ENCODE data around the gene MARCHF2.

MARCHF2 gene

DNA sequence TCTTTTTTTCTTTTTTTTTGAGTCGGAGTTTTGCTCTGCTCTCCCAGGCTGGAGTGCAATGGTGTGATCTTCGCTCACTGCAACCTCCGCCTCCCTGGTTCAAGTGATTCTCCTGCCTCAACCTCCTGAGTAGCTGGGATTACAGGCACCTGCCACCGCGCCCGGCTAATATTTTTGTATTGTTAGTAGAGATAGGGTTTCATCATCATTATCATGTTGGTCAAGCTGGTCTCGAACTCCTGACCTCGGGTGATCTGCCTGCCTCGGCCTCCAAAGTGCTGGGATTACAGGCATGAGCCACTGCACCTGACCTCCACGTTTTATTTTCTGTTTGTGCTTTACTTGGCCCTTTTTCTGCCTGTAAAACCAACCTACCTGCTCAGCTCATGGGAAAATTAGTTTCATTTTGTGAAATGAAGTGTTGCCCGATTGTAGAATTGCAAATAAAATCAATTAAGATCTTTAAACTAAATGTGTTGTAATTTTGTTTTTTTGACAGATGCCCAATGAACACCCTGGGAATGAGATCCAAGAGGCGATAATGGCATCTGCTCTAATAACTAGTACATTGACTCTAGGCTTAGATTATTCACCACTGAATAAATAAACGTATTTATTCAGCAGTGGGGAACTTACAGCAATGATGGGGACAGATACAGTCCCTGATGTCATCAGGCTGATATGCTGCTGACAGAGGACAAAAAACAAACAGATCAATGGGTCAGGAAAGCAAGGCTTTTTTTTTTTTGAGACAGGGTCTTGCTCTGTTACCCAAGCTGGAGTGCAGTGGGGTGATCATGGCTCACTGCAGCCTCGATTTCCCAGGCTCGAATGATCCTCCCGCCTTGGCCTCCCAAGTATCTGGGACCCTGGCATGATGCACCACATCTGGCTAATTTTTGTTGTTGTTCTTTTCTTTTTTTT is 25.2 kb upstream of the MARCHF2 start:
- DNase-seq (ENCODE audit: low spot score): no peak

DNA sequence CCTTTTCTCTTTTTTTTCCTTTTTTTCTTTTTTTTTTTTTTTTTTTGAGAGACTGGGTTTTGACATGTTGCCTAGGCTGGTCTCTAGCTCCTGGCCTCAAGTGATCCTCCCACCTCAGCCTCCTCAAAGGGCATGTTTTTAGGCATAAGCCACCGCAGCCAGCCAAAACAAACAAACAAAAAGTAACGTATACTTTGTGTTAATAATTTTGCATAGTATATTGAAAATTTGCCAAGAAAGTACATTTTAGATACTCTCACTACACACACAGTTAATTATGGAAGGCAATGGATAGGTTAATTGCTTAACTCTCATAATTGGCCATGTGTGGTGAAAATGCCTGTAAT is 24.5 kb upstream of the MARCHF2 start:
- DNase-seq (ENCODE audit: low spot score): no peak

DNA sequence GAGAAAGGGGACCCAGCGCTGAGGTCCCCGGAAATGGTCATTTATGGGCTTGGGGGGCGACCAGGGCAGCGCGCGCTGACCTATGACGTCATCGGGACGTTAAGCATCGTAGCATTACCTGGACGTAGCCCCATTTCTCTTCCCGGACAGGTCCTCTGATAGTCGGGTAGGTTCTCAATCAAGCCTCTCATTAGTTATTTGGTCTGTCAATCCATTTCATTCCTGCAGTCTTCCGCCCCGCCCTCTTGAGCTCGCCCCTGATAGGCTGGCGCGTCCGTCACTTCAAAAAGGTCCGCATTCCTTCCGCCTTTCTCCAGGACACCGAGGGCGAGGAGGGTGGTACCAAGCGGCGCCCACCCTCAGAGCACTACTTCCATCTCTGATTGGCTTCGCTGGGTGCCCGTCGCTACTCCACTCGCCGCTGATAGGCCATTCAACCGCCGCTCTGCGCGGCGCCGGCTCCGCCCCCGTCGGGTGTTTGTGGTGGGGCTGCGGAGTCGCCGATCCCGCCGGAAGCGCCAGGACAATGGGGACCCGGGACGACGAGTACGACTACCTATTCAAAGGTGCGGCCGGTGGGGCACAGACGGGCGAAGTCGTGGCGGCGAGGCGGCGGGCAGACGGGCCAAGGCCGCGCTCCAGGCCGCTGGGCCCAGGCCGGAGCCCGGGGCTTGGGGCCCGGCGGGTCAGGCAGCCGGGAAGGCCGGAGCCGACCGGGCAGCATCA is 23.1 kb upstream of the MARCHF2 start, which contains the start of gene RAB11B:
TSS of gene RAB11B (plus strand) at position 470 of the 726 bp plus-strand sequence. CDS start at position 527, 57 bp downstream.
- peak; percentile 100 for DNase-seq (ENCODE audit: low spot score)

DNA sequence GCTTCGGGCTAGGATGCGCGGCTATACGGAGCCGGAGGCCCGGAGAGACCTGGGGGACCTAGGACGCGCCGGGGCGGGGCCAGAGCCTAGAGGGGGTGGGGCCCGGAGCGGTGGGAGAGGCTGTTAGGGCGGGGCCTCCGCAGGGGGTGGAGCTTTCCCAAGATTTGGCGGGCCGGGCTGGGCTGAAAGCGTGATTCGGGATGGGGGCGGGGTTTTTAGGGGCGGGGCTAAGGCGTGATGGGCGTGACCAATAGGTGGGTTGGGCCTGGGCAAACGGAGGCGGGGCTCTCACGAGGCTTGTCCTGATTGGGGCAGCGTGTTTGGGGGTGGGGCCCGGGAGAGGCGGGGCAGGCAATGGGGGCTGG is 22.5 kb upstream of the MARCHF2 start:
- DNase-seq (ENCODE audit: low spot score): peak; percentile 96

DNA sequence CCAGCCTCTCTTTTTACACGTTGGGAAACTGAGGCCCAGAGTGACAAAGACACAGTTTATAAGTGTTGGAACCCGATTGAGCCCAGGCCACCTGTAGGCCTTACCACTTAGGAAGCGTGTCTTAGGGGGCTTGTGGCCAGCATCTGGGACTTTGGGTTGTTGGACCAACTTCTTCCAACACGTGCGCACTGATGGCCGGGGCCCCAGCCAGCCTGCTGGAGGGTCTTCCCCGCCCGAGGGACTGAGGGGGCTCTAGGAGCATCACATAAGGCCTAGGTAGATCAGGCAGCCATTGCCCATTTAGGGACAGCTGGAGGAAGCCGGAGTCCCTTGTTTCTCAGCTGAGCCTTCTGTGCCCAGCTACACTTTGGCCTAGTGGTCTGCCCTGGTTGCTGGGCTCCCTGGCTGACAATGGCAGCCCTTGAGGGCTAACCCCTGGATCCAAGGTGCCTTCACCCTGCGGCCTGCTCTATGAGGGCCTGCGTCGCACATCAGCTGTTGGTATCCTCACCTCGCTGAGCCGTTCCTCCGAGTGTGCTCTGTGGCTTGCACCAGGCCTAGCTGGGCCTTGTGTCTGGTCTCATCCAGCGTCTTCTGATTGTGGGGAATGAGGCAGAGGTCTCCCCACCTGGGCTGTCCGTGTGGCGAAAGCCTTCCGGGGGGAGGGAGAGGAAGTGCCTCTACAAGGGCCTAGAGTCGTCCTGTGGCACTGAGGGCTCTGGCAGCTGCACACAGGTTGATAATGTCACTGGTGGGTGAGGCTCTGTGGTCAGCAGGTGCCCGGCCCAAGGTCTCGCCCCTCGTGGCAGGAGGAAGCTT is 21.7 kb upstream of the MARCHF2 start:
- DNase-seq (ENCODE audit: low spot score): no peak

DNA sequence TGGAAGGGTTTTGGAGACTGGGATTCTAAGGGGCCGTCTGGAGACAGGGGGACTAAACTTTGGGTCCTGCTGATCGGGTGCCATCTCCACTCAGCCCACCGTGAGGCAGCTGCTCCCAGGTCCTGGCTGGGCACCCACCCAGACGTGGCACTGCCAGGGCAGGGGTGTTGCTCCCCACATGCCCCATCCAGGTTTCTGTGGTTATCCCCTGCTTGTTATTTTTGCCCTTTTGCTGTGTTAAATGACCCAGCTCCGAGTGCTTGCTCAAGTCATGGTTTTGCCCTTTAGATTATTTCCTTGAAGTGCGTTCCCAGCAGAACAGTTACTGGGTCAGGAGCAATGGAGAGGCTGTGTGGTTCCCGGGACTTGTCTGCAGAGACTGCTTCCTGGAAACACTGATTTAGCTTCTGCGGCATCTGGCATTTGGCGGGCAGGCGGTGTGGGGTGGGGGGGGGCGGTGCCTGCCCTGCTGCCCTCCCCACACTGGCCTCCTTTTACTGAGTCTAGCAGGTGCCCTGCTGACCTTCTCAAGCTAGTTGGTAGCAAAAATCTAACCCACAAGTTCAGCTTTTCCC is 21.0 kb upstream of the MARCHF2 start:
- no peak for DNase-seq (ENCODE audit: low spot score)

DNA sequence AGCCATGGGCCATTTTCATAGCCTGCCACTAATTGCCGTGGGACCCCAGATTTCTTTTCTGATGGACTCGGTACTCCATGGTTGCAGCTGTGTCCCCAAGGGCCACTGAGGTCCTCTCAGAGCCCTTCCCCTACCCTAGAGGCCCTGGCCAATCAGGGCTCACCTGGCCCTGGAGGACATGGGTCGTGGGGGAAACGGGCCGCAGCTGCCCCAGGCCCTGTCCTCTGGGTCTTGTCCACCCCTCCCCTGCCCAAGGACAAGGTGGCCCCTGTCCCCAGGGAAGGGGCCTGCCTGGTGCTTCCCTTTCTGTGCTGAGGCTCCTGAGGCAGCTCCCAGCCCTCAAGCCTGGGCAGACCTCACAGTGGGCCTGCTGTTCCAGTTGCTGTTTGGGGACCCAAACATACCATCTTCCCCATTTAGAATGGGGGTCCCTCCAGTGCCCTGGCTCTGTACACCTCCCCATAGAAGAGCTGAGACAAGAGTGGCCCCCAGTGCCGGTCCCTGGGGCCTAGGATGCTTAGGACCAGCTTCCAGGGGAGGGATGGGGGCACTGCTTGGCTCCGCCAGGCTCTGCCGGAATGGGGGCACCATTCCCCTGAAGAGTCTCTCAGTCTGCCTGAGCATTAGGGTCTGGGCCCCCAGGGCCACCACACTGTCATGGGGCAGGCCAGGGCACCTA is 19.8 kb upstream of the MARCHF2 start:
- no peak for DNase-seq (ENCODE audit: low spot score)

DNA sequence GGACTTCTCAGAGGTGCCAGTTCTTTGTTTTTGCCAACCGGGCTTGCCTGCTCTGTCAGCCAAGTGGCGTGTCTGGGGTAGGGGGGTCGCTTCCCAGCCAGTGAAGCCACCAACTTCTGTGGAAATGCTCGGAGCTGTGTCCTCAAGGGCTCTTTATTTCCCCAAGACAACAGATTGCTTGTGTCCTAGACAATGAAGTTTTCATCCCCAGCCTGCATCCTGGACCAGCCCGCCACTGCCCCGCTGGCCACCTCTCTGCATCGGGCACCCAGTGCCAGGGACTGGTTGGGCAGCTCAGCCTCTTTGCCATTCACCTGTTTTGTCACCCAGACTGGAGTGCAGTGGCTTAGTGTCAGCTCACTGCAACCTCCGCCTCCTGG is 19.2 kb upstream of the MARCHF2 start:
- no peak for DNase-seq (ENCODE audit: low spot score)

DNA sequence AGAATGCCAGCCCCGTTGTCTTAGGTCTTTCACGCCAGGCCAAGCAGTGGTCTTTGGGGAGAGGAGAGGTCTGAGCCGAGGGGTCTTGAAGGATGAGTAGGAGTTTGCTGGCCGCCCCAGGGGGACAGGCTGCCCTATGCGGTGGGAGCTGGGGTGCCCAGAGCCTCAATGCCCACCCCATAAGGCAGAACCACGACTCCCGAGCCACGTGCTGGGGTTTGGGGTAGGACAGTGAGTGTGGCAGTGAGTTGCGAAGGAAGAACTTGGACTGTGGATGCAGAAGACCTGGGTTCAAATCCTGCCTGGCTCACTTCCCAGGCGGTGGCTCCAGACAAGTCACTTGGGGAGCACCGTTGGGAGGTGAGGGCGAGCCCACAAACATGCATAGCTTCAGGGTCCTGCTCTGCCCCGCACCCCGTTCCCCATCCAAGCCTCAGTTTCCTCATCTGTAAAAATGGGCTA is 17.5 kb upstream of the MARCHF2 start:
- no peak for DNase-seq (ENCODE audit: low spot score)

DNA sequence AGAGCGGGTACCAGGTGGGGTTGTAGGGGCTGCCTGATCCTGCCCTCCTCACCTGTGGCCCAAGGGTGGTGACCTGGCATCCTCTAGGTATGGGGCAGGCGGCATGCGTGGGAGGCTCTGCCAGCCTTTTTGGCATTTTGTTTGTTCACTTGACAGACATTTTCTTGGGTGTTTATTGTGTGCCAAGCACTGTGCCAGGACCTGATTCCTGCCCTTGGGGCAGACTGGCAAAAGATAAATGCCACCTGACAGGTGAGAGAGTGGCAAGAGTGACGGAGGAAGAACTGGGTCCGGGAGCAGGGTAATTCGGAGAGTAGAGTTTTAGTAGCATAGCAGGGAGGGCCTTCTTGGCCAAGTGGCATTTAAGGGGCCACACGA is 16.9 kb upstream of the MARCHF2 start:
- no peak for DNase-seq (ENCODE audit: low spot score)

DNA sequence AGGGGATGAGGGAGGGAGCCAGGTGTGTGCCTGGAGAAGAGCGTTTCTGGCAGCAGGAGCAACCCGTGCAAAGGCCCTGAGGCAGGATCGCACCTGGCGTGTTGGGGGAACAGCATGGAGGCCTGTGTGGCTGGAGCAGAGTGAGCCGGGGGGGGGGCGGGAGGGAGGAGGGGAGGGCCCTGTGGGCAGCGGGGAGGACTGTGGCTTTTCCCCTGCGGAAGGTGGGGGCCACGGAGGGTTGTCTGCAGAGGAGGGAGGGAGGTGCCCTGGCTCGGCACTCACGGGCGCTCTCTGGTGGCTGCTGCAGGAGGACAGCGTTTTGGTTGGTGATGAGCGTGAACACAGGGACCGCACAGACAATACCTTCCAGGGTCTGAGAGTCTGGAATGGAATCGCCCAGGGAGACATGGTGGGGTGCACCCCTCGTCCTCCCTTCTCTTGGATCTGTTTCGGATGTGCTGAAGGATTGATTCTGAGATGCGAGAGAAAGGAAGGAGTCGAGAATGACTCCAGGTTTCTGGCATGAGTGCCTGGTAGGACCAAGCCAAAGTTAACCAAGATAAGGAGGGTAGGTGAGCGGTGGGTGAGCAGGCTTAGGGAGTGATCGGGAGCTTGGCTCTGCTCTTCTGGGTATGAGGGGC is 16.4 kb upstream of the MARCHF2 start:
- DNase-seq (ENCODE audit: low spot score): peak; percentile 72

DNA sequence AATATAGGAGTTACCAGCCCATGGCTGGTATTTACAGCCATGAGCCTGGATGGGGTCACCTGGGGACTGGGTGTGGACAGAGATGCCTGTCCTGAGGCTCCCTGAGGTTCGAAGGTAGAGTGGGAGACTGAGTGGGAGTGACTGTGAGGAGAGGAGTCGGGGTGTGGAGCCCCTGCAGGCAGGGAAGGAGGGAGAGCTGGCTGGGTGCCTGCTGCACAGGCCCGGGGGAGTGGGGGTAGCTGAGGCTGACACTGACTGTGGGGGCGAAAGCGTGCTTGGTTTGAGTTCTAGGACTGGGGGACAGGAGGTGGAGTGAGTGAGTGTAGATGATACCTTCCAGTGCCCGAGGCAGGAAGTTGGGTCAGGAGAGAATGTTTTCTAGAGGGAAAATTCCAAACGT is 15.8 kb upstream of the MARCHF2 start:
- DNase-seq (ENCODE audit: low spot score): no peak

DNA sequence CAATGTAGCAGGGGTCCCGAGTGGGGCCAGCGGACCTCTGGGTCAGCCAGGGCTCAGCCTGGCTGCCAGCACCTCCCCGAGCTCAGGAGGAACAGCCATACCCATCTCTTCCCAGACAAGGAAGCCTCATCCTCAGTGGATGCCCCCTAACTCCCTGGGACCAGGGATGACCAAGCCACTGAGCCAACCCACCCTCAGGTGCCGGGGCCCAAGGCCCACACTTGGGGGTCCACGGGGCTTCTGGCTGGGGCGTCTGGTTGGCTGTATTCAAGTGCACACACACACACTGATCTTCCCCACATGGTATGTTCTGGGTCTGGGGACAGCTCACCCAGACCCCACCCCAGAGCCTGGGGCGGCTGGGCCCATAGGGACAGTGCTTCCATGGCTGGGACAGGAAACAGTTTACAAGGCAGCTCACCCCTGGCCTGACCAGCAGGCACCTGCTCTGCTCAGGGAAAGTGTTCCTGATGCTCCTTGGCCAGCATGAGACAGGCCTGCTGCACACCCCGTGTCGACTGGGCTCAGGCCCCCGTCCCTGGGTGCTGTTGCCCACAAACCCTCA is 15.3 kb upstream of the MARCHF2 start:
- no peak for DNase-seq (ENCODE audit: low spot score)

DNA sequence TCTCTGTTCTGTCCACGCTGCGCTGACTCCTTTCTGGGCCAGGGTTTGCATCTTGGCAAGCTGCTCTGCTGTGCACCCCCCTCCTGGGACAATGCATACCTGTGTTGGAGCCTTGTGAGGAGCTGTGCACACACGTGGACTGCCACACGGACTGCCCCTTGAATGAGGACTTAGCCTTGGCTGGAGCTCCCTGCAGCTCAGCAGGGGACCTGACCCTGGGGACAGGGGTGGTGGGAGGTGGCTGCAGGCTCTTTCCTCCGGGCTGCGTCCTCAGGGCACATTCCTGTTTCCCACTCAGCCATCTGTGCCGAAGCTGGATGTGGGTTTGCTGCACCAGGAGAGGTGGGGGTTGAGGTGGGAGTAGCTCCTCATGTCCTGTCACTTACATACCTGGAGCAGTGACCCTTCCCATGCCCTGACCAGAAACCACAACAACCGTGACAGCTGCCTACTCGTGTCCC is 14.8 kb upstream of the MARCHF2 start:
- DNase-seq (ENCODE audit: low spot score): no peak

DNA sequence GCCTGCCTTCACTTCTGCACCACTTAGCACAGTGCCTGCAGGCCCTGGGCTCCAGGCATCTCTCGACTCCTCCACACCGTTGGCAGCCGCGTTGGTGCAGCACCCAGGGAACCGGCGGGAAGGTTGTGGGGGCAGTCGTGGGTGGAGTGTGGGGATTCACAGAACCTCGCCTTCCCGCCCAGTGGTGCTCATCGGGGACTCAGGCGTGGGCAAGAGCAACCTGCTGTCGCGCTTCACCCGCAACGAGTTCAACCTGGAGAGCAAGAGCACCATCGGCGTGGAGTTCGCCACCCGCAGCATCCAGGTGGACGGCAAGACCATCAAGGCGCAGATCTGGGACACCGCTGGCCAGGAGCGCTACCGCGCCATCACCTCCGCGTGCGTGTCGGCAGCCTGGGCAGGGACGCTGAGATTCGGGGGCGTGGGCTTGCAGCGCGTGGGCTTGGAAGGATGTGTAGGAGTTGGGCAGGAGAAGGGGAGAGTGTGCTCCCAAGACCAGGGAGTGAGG is 13.4 kb upstream of the MARCHF2 start:
- no peak for DNase-seq (ENCODE audit: low spot score)

DNA sequence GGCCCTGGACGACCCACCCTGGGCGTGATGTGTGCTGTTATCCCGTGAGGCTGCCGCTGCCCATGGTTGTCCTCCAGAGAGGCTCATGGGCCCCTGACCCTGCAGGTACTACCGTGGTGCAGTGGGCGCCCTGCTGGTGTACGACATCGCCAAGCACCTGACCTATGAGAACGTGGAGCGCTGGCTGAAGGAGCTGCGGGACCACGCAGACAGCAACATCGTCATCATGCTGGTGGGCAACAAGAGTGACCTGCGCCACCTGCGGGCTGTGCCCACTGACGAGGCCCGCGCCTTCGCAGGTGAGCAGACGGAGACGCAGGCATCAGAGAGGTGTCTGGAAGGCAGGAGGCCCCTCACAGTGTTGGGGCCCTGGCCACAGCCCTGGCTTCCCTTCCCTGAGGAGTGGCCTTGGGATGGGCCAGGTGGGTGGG is 11.1 kb upstream of the MARCHF2 start:
- no peak for DNase-seq (ENCODE audit: low spot score)

DNA sequence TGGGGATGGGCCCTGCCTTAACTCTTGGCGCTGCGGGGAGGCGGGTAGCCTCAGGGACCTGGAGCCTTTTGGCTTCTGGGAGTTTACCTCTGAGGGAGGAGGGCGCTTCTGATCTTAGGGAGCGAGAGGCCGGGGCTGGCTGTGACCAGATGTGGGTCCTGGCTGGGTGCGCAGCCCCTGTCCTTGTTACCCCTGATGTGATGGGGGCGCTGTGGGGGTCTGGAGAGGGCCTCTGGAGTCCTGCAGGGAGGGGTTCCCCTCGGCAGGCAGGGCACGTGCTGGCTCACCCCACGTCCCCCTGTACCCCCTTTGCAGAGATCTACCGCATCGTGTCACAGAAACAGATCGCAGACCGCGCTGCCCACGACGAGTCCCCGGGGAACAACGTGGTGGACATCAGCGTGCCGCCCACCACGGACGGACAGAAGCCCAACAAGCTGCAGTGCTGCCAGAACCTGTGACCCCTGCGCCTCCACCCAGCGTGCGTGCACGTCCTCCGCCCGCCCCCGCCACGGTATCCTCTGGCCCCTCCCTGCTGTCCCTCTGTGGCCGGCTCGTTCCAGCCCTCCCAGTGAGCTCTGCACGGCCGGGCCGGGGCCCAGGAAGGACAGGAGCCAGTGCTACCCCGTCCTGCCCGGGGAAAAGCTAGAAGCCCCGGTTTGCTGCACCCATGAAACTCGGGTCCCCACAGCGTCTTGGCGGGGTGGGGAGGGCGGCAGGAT is 9.8 kb upstream of the MARCHF2 start:
- DNase-seq (ENCODE audit: low spot score): no peak

DNA sequence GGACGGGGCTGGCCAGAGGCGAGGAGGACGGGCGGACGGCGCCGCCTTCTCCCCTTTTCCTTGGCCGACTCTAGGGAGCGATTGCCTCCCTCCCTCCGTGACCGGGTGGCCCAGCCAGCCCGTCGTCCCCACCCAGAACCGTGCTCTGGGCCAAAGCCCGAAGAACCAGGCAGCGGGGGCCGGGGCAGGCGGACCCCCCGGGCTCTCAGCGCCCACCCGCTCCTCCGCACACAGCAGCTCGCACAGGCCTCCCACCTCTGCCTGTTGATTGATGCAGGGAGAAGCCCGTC is 9.3 kb upstream of the MARCHF2 start:
- DNase-seq (ENCODE audit: low spot score): no peak

DNA sequence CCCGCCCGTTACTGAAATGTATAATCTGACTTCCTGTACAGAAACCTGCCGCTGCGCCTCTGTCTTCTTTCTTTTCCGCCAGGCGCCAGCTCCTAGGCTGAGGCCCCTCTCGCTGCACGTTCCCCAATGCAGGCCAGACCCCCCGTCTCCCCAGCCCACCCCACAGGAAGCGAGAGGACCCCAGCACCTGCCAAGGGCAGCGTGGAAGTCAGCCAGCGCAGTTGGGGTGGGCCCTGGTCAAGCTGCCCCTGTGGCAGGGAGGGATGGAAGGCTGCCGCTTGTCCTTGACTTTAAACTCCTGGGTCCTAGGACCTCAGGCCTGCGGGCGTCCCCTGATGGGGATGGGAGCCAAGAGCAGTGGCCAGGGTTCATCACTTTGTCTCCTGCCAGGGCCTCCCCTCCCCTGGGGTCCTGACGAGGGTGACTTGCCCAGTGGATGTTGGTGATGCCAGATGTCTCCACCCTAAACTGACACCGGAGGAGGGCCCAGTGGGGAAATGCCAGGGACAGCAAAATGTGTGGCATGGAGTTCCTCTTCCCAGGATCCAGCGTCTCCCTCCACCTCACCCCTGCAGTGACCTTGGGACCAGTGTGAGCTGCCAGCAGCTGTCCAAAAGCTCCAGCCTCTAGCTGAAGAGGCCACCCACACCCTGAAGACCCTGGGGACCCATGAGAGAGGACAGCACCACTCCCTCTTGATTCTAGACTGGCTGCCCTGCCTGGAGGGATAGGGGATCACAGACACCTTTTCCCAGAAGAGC is 8.5 kb upstream of the MARCHF2 start:
- no peak for DNase-seq (ENCODE audit: low spot score)

Data from hematopoietic multipotent progenitor cell treated with erythropoietin and hydrocortisone succinate and interleukin-3 and kit ligand, for 15 days (in vitro differentiated cells).